Measurements from ENCODE around the gene PCDHB5. TPM values are rescaled to one million over a fixed set of nuclear protein-coding genes. Genes with fewer than 3 reads are reported as not detected.
"Not testable (repeated sequence)": the region's sequence is repeated elsewhere in the genome, so short reads cannot be mapped to it uniquely, and the experiment has no call there.

The PCDHB5 gene
- polyA plus RNA-seq, 2 of the 4 experiments (the other 2 are of a cell fraction), result 1.4 to 2.0 TPM

GRCh38 chr5:141100243-141100805 lies 34.7 kb upstream of the PCDHB5 start, which contains the start of gene PCDHB3:
Gene PCDHB3, plus strand, starts transcription at chr5:141100473. Its CDS starts 177 bp downstream, at chr5:141100650.
- no peak for FAIRE-seq
- no peak within 1 kb of the TSS for H3K4me2 ChIP-seq
- no peak within 1 kb of the TSS for H3K4me3 ChIP-seq
- peaks cover 19% of the 10 kb centered on the region for H3K9me3 ChIP-seq
- CTCF ChIA-PET, result interaction anchor here (1.4 kb wide), 1 partner anchor 231 kb away, joined by 3 read pairs; the partner anchor contains the start of gene PCDHA11
- POLR2A ChIA-PET, result no interaction called here
- TF ChIP-seq FOSL2 (IDR thresholded peaks at IDR 0.05) (no peak), FOSL2 (CRISPR knock-in tag; IDR thresholded peaks at IDR 0.05) (no peak), CEBPB (IDR thresholded peaks at IDR 0.05) (no peak), RAD21 (conservative IDR thresholded peaks at IDR 0.05 in 1 of 2, IDR thresholded peaks at IDR 0.05 in 1 of 2) (no peak), HMGXB4 (CRISPR knock-in tag; IDR thresholded peaks at IDR 0.05; ENCODE audit: borderline replicate concordance) (no peak), CTCF (IDR thresholded peaks at IDR 0.05) (no peak), FOXS1 (CRISPR knock-in tag; IDR thresholded peaks at IDR 0.05) (no peak), CBX8 (IDR thresholded peaks at IDR 0.05) (no peak), BCL3 (IDR thresholded peaks at IDR 0.05) (no peak), ZFP36 (IDR thresholded peaks at IDR 0.05; ENCODE audit: borderline replicate concordance, partially characterized antibody) (no peak), HOXB13 (CRISPR knock-in tag; IDR thresholded peaks at IDR 0.05; ENCODE audit: low read depth) (no peak), ZSCAN20 (CRISPR knock-in tag; IDR thresholded peaks at IDR 0.05) (no peak), MAX (IDR thresholded peaks at IDR 0.05) (no peak), RNF2 (IDR thresholded peaks at IDR 0.05; ENCODE audit: borderline replicate concordance, low read depth) (no peak), EP300 (IDR thresholded peaks at IDR 0.05) (no peak)
- 65% methylated on average over 19 of the region's 19 CpGs for WGBS (ENCODE audit: missing lambda C conversion rate)
- H3K27ac ChIP-seq, result no peak within 1 kb of the TSS
- peak in 1 of 2 experiments; percentile 20 for DNase-seq (ENCODE audit: low read depth in 1 of 2, low spot score in 1 of 2)
- no peak for ATAC-seq
- H3K4me1 ChIP-seq, result no peaks in the 10 kb centered on the region

- FAIRE-seq, result no peak
- no peak overlapping the region for H3K27ac ChIP-seq
- H3K9me3 ChIP-seq, result peaks cover 14% of the 10 kb centered on the region
- DNase-seq (ENCODE audit: low read depth in 1 of 2, low spot score in 1 of 2), result no peak
- H3K4me1 ChIP-seq, result no peaks in the 10 kb centered on the region
- 67% methylated on average over 20 of the region's 20 CpGs for WGBS (ENCODE audit: missing lambda C conversion rate)
- H3K4me2 ChIP-seq, result no peak overlapping the region
- no peak for ATAC-seq
- ChIA-PET CTCF (interaction anchor here (0.6 to 1.4 kb wide), 2 partner anchors 232 to 458 kb away, joined by 3 read pairs; partner anchors contain the start of gene PCDHA11), POLR2A (no interaction called here)
- TF ChIP-seq USF2 (IDR thresholded peaks at IDR 0.05) (no peak), FOSB (CRISPR knock-in tag; IDR thresholded peaks at IDR 0.05) (no peak), MAX (IDR thresholded peaks at IDR 0.05) (no peak), SMC3 (IDR thresholded peaks at IDR 0.05) (no peak), RNF2 (IDR thresholded peaks at IDR 0.05; ENCODE audit: borderline replicate concordance, low read depth) (no peak), JUNB (IDR thresholded peaks at IDR 0.05) (no peak)
- H3K4me3 ChIP-seq, result no peak overlapping the region
These were observed 33.9 kb upstream of the PCDHB5 start for GRCh38 chr5:141101059-141101458.

- FAIRE-seq; H3K4me2 ChIP-seq; H3K4me3 ChIP-seq; H3K4me1 ChIP-seq; H3K27ac ChIP-seq; DNase-seq (ENCODE audit: low read depth in 1 of 2, low spot score in 1 of 2); ATAC-seq; POLR2A ChIA-PET; CTCF ChIA-PET: not testable (repeated sequence)
- peaks cover 14% of the 10 kb centered on the region for H3K9me3 ChIP-seq
- 73% methylated on average over 11 of the region's 39 CpGs for WGBS (ENCODE audit: missing lambda C conversion rate)
These were observed 32.9 kb upstream of the PCDHB5 start for GRCh38 chr5:141102070-141102469.

- ATAC-seq; H3K27ac ChIP-seq; DNase-seq (ENCODE audit: low read depth in 1 of 2, low spot score in 1 of 2); POLR2A ChIA-PET; H3K4me3 ChIP-seq; H3K4me2 ChIP-seq; FAIRE-seq; H3K4me1 ChIP-seq; CTCF ChIA-PET: not testable (repeated sequence)
- peaks cover 14% of the 10 kb centered on the region for H3K9me3 ChIP-seq
- 83% methylated on average over 11 of the region's 38 CpGs for WGBS (ENCODE audit: missing lambda C conversion rate)
These were observed 32.5 kb upstream of the PCDHB5 start for GRCh38 chr5:141102471-141102870.
